ENCODE data around the gene GRIK2.
"Not testable (repeated sequence)": the region's sequence is repeated elsewhere in the genome, so short reads cannot be mapped to it uniquely, and the experiment has no call there.

The GRIK2 gene

DNA sequence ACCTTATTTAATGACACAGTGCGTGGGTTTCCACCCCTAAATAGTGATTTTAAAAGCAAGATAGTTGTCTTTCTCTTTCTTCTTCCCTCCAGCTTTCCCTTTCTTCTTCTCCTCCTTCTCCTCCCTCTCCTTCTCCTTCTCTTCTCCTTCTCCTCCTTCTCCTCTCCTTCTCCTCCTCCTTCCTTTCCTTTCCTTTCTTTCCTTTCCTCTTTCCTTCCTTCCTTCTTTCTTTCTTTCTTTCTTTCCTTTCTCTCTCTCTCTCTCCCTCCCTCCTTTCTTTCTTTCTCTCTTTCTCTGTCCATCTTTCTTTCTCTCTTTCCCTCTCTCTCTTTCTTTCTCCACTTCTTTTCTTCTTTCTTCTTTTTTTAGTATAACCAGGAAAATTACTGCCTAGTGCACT, 670.6 kb downstream of the GRIK2 start:
- DNase-seq, result no peak

DNA sequence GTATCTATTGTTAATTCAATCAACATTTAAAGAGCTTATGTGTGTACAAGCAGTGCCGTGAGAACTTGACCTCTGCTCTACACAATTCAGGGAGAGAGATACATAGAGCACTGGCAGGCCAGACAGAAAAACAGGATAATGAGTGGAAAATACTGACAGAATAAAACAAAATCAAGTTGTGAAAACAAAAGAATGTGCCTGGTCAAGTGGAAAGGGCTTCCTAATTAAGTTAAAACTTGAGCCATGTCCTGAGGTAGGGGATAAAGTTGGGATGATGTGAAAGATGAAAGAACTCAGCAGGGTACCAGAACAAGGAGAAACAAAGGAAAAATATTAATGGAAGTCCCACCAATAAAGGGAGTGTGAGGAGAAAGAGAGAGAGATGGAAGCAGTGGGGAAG, 672.8 kb downstream of the GRIK2 start:
- no peak for DNase-seq

DNA sequence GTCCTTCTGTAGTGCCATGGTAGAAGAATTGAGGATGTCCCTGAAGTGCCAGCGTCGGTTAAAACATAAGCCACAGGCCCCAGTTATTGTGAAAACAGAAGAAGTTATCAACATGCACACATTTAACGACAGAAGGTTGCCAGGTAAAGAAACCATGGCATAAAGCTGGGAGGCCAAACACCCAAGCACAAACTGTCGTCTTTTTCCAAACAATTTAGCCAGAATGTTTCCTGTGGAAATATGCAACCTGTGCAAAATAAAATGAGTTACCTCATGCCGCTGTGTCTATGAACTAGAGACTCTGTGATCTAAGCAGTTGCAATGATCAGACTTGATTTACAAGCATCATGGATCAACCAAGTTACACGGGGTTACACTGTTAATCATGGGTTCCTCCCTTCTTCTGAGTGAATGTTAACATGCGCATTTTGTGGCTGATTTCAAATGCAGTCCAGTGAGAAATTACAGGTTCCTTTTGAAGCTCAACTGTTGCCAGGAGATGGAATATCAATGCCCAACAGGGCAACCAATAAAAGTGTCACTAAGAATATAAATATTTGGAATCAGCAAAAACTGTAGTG, 674.9 kb downstream of the GRIK2 start:
- no peak for DNase-seq

DNA sequence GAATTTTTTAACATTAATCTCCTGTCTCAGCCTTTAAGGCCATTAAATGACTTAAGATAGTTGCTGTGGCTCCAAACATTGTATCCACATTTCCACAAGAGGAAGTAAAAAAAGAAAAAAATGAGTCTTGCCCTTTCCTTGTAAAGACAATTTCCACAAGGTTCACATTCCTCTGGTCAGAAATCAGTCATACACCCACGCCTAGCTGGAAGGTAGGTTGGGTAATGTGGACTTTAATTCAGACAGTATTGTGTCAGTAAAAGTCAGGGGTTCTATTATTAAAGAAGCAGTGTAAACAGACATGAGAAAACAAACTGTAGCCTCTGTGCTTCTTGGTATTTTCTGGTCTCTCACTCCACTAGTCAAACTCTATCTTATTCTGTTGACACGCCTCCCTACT, 682.0 kb downstream of the GRIK2 start:
- no peak for DNase-seq

DNA sequence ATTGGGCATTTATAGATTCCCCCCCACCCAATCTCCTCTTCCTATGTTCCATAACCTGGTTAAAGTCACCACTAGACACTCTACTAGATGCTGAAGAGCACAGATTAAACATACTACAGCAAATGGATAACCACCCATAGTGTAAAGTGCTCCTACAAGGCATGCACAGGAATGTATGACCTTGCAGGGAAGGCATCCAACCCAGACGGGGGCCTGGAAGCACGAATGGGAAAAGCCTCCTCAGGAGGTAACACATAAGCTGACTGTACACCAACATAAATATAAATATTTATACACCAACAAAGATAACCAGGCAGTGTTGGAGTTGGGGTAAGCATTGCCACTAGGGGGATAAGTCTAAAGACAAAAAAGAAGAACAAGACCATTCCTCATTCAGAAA, 691.7 kb downstream of the GRIK2 start:
- no peak for DNase-seq

DNA sequence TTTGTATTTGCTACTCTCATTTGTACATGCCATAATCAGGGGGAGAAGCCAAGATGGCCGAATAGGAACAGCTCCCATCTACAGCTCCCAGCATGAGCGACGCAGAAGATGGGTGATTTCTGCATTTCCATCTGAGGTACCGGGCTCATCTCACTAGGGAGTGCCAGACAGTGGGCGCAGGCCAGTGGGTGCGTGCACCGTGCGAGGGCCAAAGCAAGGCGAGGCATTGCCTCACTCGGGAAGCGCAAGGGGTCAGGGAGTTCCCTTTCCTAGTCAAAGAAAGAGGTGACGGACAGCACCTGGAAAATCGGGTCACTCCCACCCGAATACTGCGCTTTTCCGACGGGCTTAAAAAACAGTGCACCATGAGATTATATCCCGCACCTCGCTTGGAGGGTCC, 694.7 kb downstream of the GRIK2 start:
- not testable (repeated sequence) for DNase-seq

DNA sequence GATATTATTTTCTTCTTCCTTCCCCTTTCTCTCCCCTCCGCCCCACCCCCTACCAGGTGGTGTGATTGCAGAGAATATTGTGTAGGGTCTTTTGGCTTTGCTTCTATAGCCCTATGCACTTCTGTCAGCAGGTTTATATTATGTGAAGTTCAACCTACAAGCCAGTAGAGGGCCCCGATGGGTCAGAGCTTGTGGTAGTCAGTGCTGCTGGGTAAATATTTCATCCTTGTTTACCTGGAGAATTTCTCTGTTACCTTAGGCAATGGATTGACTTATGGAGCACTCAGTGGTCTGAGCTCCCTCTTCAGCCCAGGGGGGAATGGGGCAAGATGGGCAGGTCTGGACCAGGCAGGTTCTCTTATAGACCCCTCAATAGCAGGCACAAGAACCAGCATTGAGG, 720.9 kb downstream of the GRIK2 start:
- DNase-seq, result no peak

DNA sequence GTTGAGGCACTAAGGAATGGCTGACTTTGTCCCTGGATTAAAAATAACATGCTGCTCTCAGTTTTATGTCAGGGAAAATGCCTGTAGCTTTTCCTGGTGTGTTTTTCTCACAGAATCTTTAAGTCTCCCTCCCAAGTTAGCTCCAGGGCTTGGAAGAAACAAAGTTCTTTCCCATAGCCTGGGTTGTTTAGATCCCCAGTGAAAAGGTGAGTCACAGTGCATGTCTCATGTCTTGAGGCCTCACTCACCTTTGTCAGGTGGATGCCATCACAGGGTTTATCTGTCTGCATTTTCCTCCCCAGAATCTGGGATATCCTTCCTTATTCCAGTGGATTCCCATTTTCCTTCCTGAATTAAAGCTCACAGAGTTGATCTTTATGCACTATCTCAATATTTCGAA, 722.4 kb downstream of the GRIK2 start:
- DNase-seq, result no peak

DNA sequence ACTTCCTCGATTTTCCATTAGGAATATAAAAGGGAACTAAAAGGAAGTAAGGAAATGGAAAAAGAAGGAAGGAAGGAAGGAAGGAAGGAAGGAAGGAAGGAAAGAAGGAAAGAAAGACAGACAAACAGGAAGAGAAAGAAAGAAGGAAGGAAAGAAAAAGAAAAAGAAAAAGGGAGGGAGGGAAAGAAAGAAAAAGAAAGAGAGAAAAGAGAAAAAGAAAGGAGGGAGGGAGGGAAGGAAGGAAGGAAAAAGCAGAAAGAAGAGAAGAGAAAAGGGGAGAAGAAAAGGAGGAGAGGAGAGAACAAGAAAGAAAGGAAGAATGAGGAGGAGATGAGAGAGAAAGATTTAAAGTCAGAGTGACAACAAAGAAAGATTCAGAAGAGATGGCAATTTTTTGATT, 724.5 kb downstream of the GRIK2 start:
- no peak for DNase-seq
